Measurements from ENCODE around the gene OTULIN.

OTULIN gene

GRCh38 chr5:14693070-14693469 lies 28.6 kb downstream of the OTULIN start:
- H3K4me3 ChIP-seq = no peak overlapping the region
- in situ Hi-C loops (cut with MboI; ENCODE audit: low sequenced_read_pairs) = no loop called here
- H3K36me3 ChIP-seq (replicated peaks) = peaks cover 71% of the 10 kb centered on the region
- no peak for DNase-seq (ENCODE audit: low spot score in 2 of 2)
- peaks cover 3% of the 10 kb centered on the region for H3K4me1 ChIP-seq
- no peaks in the 10 kb centered on the region for H3K27me3 ChIP-seq (ENCODE audit: low read depth)
- no peaks in the 10 kb centered on the region for H3K9me3 ChIP-seq

GRCh38 chr5:14695152-14695551 lies 30.6 kb downstream of the OTULIN start:
- H3K27me3 ChIP-seq (ENCODE audit: low read depth) = no peaks in the 10 kb centered on the region
- in situ Hi-C loops (cut with MboI; ENCODE audit: low sequenced_read_pairs) = no loop called here
- H3K36me3 ChIP-seq (replicated peaks) = peaks cover 61% of the 10 kb centered on the region
- DNase-seq (ENCODE audit: low spot score in 2 of 2) = no peak
- H3K4me1 ChIP-seq = peaks cover 3% of the 10 kb centered on the region
- no peaks in the 10 kb centered on the region for H3K9me3 ChIP-seq
- H3K4me3 ChIP-seq = no peak overlapping the region

GRCh38 chr5:14696057-14696456 lies 31.5 kb downstream of the OTULIN start:
- DNase-seq (ENCODE audit: low spot score in 2 of 2) = no peak
- H3K4me1 ChIP-seq = peaks cover 3% of the 10 kb centered on the region
- in situ Hi-C loops (cut with MboI; ENCODE audit: low sequenced_read_pairs) = no loop called here
- no peaks in the 10 kb centered on the region for H3K27me3 ChIP-seq (ENCODE audit: low read depth)
- H3K4me3 ChIP-seq = no peak overlapping the region
- H3K9me3 ChIP-seq = no peaks in the 10 kb centered on the region
- peaks cover 52% of the 10 kb centered on the region for H3K36me3 ChIP-seq (replicated peaks)

- no peaks in the 10 kb centered on the region for H3K9me3 ChIP-seq
- peaks cover 3% of the 10 kb centered on the region for H3K4me1 ChIP-seq
- no peaks in the 10 kb centered on the region for H3K27me3 ChIP-seq (ENCODE audit: low read depth)
- no peak for DNase-seq (ENCODE audit: low spot score in 2 of 2)
- peaks cover 48% of the 10 kb centered on the region for H3K36me3 ChIP-seq (replicated peaks)
- in situ Hi-C loops (cut with MboI; ENCODE audit: low sequenced_read_pairs) = no loop called here
- no peak overlapping the region for H3K4me3 ChIP-seq
These were observed 32.3 kb downstream of the OTULIN start for GRCh38 chr5:14696851-14697250.

- Histone ChIP-seq H3K27me3 (ENCODE audit: low read depth) (no peaks in the 10 kb centered on the region), H3K4me3 (no peak overlapping the region), H3K9me3 (no peaks in the 10 kb centered on the region), H3K36me3 (replicated peaks) (peaks cover 36% of the 10 kb centered on the region), H3K4me1 (peaks cover 3% of the 10 kb centered on the region)
- DNase-seq (ENCODE audit: low spot score in 2 of 2) = no peak
- in situ Hi-C loops (cut with MboI; ENCODE audit: low sequenced_read_pairs) = no loop called here
These were observed 34.0 kb downstream of the OTULIN start for GRCh38 chr5:14698495-14698894.

- no peaks in the 10 kb centered on the region for H3K27me3 ChIP-seq (ENCODE audit: low read depth)
- peaks cover 30% of the 10 kb centered on the region for H3K36me3 ChIP-seq (replicated peaks)
- no peak for DNase-seq (ENCODE audit: low spot score in 2 of 2)
- no peaks in the 10 kb centered on the region for H3K9me3 ChIP-seq
- H3K4me3 ChIP-seq = no peak overlapping the region
- in situ Hi-C loops (cut with MboI; ENCODE audit: low sequenced_read_pairs) = no loop called here
- peaks cover 3% of the 10 kb centered on the region for H3K4me1 ChIP-seq
These were observed 34.6 kb downstream of the OTULIN start for GRCh38 chr5:14699159-14699558.

- Histone ChIP-seq H3K27me3 (ENCODE audit: low read depth) (no peaks in the 10 kb centered on the region), H3K4me1 (peaks cover 3% of the 10 kb centered on the region), H3K36me3 (replicated peaks) (peaks cover 28% of the 10 kb centered on the region), H3K9me3 (no peaks in the 10 kb centered on the region), H3K4me3 (no peak overlapping the region)
- no peak for DNase-seq (ENCODE audit: low spot score in 2 of 2)
- in situ Hi-C loops (cut with MboI; ENCODE audit: low sequenced_read_pairs) = no loop called here
These were observed 35.4 kb downstream of the OTULIN start for GRCh38 chr5:14699807-14700400.

- in situ Hi-C loops (cut with MboI; ENCODE audit: low sequenced_read_pairs) = no loop called here
- H3K4me3 ChIP-seq = no peak overlapping the region
- H3K4me1 ChIP-seq = no peaks in the 10 kb centered on the region; the same call in 1 of the 2 replicates
- H3K36me3 ChIP-seq (replicated peaks) = peaks cover 27% of the 10 kb centered on the region
- no peak for DNase-seq (ENCODE audit: low spot score in 2 of 2)
- H3K9me3 ChIP-seq = no peaks in the 10 kb centered on the region
- no peaks in the 10 kb centered on the region for H3K27me3 ChIP-seq (ENCODE audit: low read depth)
These were observed 36.2 kb downstream of the OTULIN start for GRCh38 chr5:14700478-14701436.

- in situ Hi-C loops (cut with MboI; ENCODE audit: low sequenced_read_pairs) = no loop called here
- no peaks in the 10 kb centered on the region for H3K4me1 ChIP-seq
- DNase-seq (ENCODE audit: low spot score in 2 of 2) = no peak
- no peaks in the 10 kb centered on the region for H3K27me3 ChIP-seq (ENCODE audit: low read depth)
- H3K9me3 ChIP-seq = no peaks in the 10 kb centered on the region
- H3K4me3 ChIP-seq = no peak overlapping the region
- H3K36me3 ChIP-seq (replicated peaks) = peaks cover 30% of the 10 kb centered on the region
These were observed 37.0 kb downstream of the OTULIN start for GRCh38 chr5:14701556-14701955.

GRCh38 chr5:14702238-14702839 lies 37.8 kb downstream of the OTULIN start:
- H3K9me3 ChIP-seq = no peaks in the 10 kb centered on the region
- no peaks in the 10 kb centered on the region for H3K4me1 ChIP-seq
- H3K4me3 ChIP-seq = no peak overlapping the region
- no peak for DNase-seq (ENCODE audit: low spot score in 2 of 2)
- no peaks in the 10 kb centered on the region for H3K27me3 ChIP-seq (ENCODE audit: low read depth)
- in situ Hi-C loops (cut with MboI; ENCODE audit: low sequenced_read_pairs) = no loop called here
- peaks cover 28% of the 10 kb centered on the region for H3K36me3 ChIP-seq (replicated peaks)

- in situ Hi-C loops (cut with MboI; ENCODE audit: low sequenced_read_pairs) = no loop called here
- no peak for DNase-seq (ENCODE audit: low spot score in 2 of 2)
These were observed 41.0 kb downstream of the OTULIN start for GRCh38 chr5:14705556-14705955.

GRCh38 chr5:14706615-14707021 lies 42.1 kb downstream of the OTULIN start:
- Histone ChIP-seq H3K36me3 (replicated peaks) (peaks cover 18% of the 10 kb centered on the region), H3K4me1 (peaks cover 8% of the 10 kb centered on the region)

More at GRCh38 chr5:14705556-14705955, 41.0 kb downstream of the OTULIN start:
- Histone ChIP-seq H3K4me1 (peaks cover 8% of the 10 kb centered on the region), H3K36me3 (replicated peaks) (peaks cover 18% of the 10 kb centered on the region), H3K9me3 (no peaks in the 10 kb centered on the region), H3K4me3 (no peak overlapping the region), H3K27me3 (ENCODE audit: low read depth) (no peaks in the 10 kb centered on the region)

GRCh38 chr5:14707811-14708390 lies 43.4 kb downstream of the OTULIN start:
- in situ Hi-C loops (cut with MboI; ENCODE audit: low sequenced_read_pairs) = no loop called here
- DNase-seq (ENCODE audit: low spot score in 2 of 2) = no peak
- Histone ChIP-seq H3K4me1 (peaks cover 8% of the 10 kb centered on the region), H3K9me3 (no peaks in the 10 kb centered on the region), H3K4me3 (no peak overlapping the region), H3K27me3 (ENCODE audit: low read depth) (no peaks in the 10 kb centered on the region), H3K36me3 (replicated peaks) (peaks cover 18% of the 10 kb centered on the region)

More at GRCh38 chr5:14706615-14707021, 42.1 kb downstream of the OTULIN start:
- in situ Hi-C loops (cut with MboI; ENCODE audit: low sequenced_read_pairs) = no loop called here
- no peak for DNase-seq (ENCODE audit: low spot score in 2 of 2)
- no peaks in the 10 kb centered on the region for H3K27me3 ChIP-seq (ENCODE audit: low read depth)
- H3K9me3 ChIP-seq = no peaks in the 10 kb centered on the region
- H3K4me3 ChIP-seq = no peak overlapping the region
